Keratinocyte (primary cell): ENCODE measurements around the gene R3HDM1. TPM values are rescaled to one million over a fixed set of nuclear protein-coding genes. Genes with fewer than 3 reads are reported as not detected.

Experiments
- DNase-seq: peaks from one replicate; pipeline ENCODE4 v3.0.0-alpha.2; 2011; ENCODE audit warnings: low read depth, missing footprints, low spot score
- FAIRE-seq: peaks from 2 replicates; lab custom pipeline; 2011; peaks lifted over from hg19 to GRCh38; lab: Jason Lieb, UNC
- H2AFZ ChIP-seq: 2 replicates; pipeline ENCODE4 v1.6.0; 2012; ENCODE audit warnings: low read length, control low read depth, inconsistent platforms; ENCODE audit not compliant: control insufficient read depth
- H3K27ac ChIP-seq: 2 replicates; pipeline ENCODE4 v1.5.1; 2011; ENCODE audit warnings: low read length; ENCODE audit not compliant: control insufficient read depth, insufficient read depth
- H3K27me3 ChIP-seq: 3 replicates; pipeline ENCODE4 v1.6.0; 2011; ENCODE audit warnings: low read length; ENCODE audit not compliant: control insufficient read depth, insufficient read depth; ENCODE audit errors: extremely low read depth
- H3K36me3 ChIP-seq, 2 experiments: 2 replicates in 1 of 2; 3 replicates in 1 of 2; pipeline ENCODE4 v1.5.1; 2011; ENCODE audit warnings: low read length in 2 of 2, mild to moderate bottlenecking in 1 of 2; ENCODE audit not compliant: control insufficient read depth in 2 of 2, insufficient read depth in 2 of 2; ENCODE audit errors: extremely low read depth in 1 of 2
- H3K4me1 ChIP-seq: 3 replicates; pipeline ENCODE4 v1.5.1; 2011; ENCODE audit warnings: low read length; ENCODE audit not compliant: control insufficient read depth, insufficient read depth; ENCODE audit errors: extremely low read depth
- H3K4me2 ChIP-seq: 3 replicates; pipeline ENCODE4 v1.6.0; 2011; ENCODE audit warnings: low read depth, low read length; ENCODE audit not compliant: control insufficient read depth, insufficient read depth; ENCODE audit errors: extremely low read depth
- H3K4me3 ChIP-seq, 3 experiments: fragments of 200-600 bp in 1 of 3; sonication (generic) in 1 of 3; 2 replicates in 2 of 3; 3 replicates in 1 of 3; pipeline ENCODE4 v1.5.1; 2011 to 2016; ENCODE audit warnings: low read length in 3 of 3, mild to moderate bottlenecking in 3 of 3, control low read depth in 2 of 3, inconsistent platforms in 1 of 3, low read depth in 1 of 3, mixed read lengths in 1 of 3, mixed run types in 1 of 3, moderate library complexity in 1 of 3; ENCODE audit not compliant: control insufficient read depth in 2 of 3, insufficient read depth in 2 of 3; ENCODE audit errors: extremely low read depth in 1 of 3
- H3K79me2 ChIP-seq: 2 replicates; pipeline ENCODE4 v1.6.0; 2012; ENCODE audit warnings: low read length; ENCODE audit not compliant: control insufficient read depth, insufficient read depth
- H3K9ac ChIP-seq: 3 replicates; pipeline ENCODE4 v1.6.0; 2011; ENCODE audit warnings: low read length; ENCODE audit not compliant: control insufficient read depth, insufficient read depth; ENCODE audit errors: extremely low read depth
- H3K9me1 ChIP-seq: 3 replicates; pipeline ENCODE4 v1.6.0; 2011; ENCODE audit warnings: low read length; ENCODE audit not compliant: control insufficient read depth, insufficient read depth; ENCODE audit errors: extremely low read depth
- H3K9me3 ChIP-seq: 2 replicates; pipeline ENCODE4 v1.5.1; 2012; ENCODE audit warnings: low read depth, low read length; ENCODE audit not compliant: control insufficient read depth
- H4K20me1 ChIP-seq: 3 replicates; pipeline ENCODE4 v1.6.0; 2011; ENCODE audit warnings: low read length; ENCODE audit not compliant: control insufficient read depth, insufficient read depth; ENCODE audit errors: extremely low read depth
- EZH2 ChIP-seq: IDR thresholded peaks from one replicate; pipeline ENCODE4 v1.6.1; 2012; ENCODE audit warnings: inconsistent platforms, mild to moderate bottlenecking, low read length, moderate library complexity
- dilution Hi-C: fragments of 300-500 bp; cut with MboI; formaldehyde crosslinking; loops from one replicate; pipeline ENCODE4 v1.7.0; 2020; ENCODE audit warnings: low sequenced_read_pairs; ENCODE audit not compliant: extremely low pct_ligation_motif_present
- polyA plus RNA-seq, 5 experiments: library from polyadenylated mRNA; depleted of rRNA in 3 of 5; stranded (reverse) in 3 of 5; stranded (forward) in 1 of 5; unstranded in 1 of 5; fragments of >200 nt; gene quantifications; 1 replicate in 1 of 5; 2 replicates in 3 of 5; 3 replicates in 1 of 5; pipeline versions ENCODE4 v1.2.1 to v1.2.3, GENCODE V29; 2011 to 2012; ENCODE audit warnings: missing spikeins in 2 of 5, low read depth in 1 of 5, low replicate concordance in 1 of 5
- TF ChIP-seq, protein P1 (sequence below), 3 experiments: IDR thresholded peaks in 1 of 3; conservative IDR thresholded peaks in 1 of 3; optimal IDR thresholded peaks in 1 of 3; 2 replicates in 2 of 3; 3 replicates in 1 of 3; pipeline versions ENCODE3 to v1.5.1; 2011; ENCODE audit warnings: low read length in 3 of 3, mild to moderate bottlenecking in 3 of 3, moderate library complexity in 2 of 3, control low read depth in 1 of 3, inconsistent platforms in 1 of 3; ENCODE audit not compliant: insufficient read depth in 2 of 3; ENCODE audit errors: extremely low read depth in 1 of 3

R3HDM1 gene
- polyA plus RNA-seq, 1 donor (not counting 4 experiments of a cell fraction or from before 2014, with no cell fraction given): 41.0 TPM

DNA sequence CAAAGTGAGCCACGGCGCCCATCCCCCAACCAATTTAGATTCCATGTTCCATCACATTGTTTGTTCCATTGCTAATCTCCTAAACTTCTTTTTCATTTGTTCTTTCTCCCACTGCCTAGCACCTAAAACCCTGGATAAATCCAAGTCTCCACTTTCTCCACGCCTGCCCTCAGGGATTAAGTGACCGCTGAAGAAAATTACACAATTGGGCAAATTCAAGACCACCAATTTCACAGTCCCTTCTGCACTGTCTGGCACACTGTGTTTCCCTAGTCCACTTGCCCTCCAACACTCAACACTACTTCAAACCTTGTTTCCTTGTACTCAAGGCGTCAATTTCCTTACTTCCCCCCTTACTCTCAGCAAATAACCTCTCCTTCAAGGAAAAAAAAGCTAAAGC is 205.3 kb downstream of the R3HDM1 start:
- Histone ChIP-seq H2AFZ (no peak overlapping the region), H3K4me2 (no peak overlapping the region), H3K27me3 (no peaks in the 10 kb centered on the region), H3K79me2 (no peaks in the 10 kb centered on the region), H4K20me1 (no peaks in the 10 kb centered on the region), H3K27ac (no peak overlapping the region), H3K9me3 (no peaks in the 10 kb centered on the region), H3K9ac (no peak overlapping the region), H3K9me1 (no peaks in the 10 kb centered on the region), H3K4me3 (no peak overlapping the region), H3K36me3 (no peaks in the 10 kb centered on the region), H3K4me1 (no peaks in the 10 kb centered on the region)
- FAIRE-seq (no peak), DNase-seq (no peak)
- TF ChIP-seq, protein P1, sequence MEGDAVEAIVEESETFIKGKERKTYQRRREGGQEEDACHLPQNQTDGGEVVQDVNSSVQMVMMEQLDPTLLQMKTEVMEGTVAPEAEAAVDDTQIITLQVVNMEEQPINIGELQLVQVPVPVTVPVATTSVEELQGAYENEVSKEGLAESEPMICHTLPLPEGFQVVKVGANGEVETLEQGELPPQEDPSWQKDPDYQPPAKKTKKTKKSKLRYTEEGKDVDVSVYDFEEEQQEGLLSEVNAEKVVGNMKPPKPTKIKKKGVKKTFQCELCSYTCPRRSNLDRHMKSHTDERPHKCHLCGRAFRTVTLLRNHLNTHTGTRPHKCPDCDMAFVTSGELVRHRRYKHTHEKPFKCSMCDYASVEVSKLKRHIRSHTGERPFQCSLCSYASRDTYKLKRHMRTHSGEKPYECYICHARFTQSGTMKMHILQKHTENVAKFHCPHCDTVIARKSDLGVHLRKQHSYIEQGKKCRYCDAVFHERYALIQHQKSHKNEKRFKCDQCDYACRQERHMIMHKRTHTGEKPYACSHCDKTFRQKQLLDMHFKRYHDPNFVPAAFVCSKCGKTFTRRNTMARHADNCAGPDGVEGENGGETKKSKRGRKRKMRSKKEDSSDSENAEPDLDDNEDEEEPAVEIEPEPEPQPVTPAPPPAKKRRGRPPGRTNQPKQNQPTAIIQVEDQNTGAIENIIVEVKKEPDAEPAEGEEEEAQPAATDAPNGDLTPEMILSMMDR (optimal IDR thresholded peaks at IDR 0.05 in 1 of 3, IDR thresholded peaks at IDR 0.05 in 1 of 3, conservative IDR thresholded peaks at IDR 0.05 in 1 of 3; ENCODE audit: extremely low read depth in 1 of 3, insufficient read depth in 2 of 3, low read length in 3 of 3): no peak
- no peak for TF ChIP-seq EZH2
- dilution Hi-C loops: no loop called here

DNA sequence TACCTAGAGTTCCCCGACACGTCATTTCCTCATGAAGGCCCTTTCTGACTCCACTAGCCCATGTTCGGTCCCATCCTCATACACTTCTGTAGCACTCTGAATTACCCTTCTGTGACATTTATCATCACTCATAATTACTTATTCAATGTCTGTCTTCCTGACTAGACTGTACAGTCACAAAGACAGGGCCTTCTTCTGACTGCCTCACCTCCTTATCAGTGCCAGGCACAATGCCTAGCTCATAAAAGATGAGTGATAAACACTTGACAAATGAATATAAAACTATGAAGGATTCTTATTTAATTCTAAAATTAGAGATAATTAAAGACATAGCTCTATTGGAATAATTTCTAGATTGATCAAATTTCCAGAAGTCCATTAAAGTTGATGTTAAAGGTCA is 208.9 kb downstream of the R3HDM1 start:
- Histone ChIP-seq H3K9ac (no peak overlapping the region), H3K27ac (no peak overlapping the region), H3K4me2 (no peak overlapping the region), H3K79me2 (peaks cover 32% of the 10 kb centered on the region), H4K20me1 (no peaks in the 10 kb centered on the region), H3K9me1 (no peaks in the 10 kb centered on the region), H3K4me1 (peaks cover 19% of the 10 kb centered on the region), H3K9me3 (no peaks in the 10 kb centered on the region), H2AFZ (no peak overlapping the region), H3K27me3 (no peaks in the 10 kb centered on the region), H3K4me3 (no peak overlapping the region), H3K36me3 (no peaks in the 10 kb centered on the region)
- FAIRE-seq: no peak
- TF ChIP-seq, protein P1 (optimal IDR thresholded peaks at IDR 0.05 in 1 of 3, IDR thresholded peaks at IDR 0.05 in 1 of 3, conservative IDR thresholded peaks at IDR 0.05 in 1 of 3; ENCODE audit: extremely low read depth in 1 of 3, insufficient read depth in 2 of 3, low read length in 3 of 3): no peak
- no peak for TF ChIP-seq EZH2
- dilution Hi-C loops: no loop called here
- no peak for DNase-seq
